ENCODE results near the gene C17orf75. TPM values are rescaled to one million over a fixed set of nuclear protein-coding genes. Genes with fewer than 3 reads are reported as not detected.

The C17orf75 gene
- total RNA-seq, 2 experiments from 2014 or later: 66.1 to 70.9 TPM

GRCh38 chr17:32349503-32349853, 7.5 kb upstream of the C17orf75 start:
- DNase-seq (ENCODE audit: low spot score): no peak
- H3K79me2 ChIP-seq (ENCODE audit: insufficient read depth, low read depth, low read length): peaks cover 55% of the 10 kb centered on the region
- ChIA-PET POLR2A (interaction anchor here (0.9 kb wide), 1 partner anchor 16 kb away, joined by 3 read pairs; no protein-coding TSS in a partner anchor), CTCF (ENCODE audit: unreplicated experiment) (no interaction called here)
- H3K4me2 ChIP-seq (ENCODE audit: low read length): peak overlapping the region; percentile 86
- peak overlapping the region; percentile 98 for H3K4me3 ChIP-seq (ENCODE audit: low read depth, low read length, poor library complexity, severe bottlenecking)
- no peaks in the 10 kb centered on the region for H3K9me3 ChIP-seq (ENCODE audit: low read length)
- H4K20me1 ChIP-seq (ENCODE audit: insufficient read depth, low read length): peaks cover 29% of the 10 kb centered on the region
- no peak for TF ChIP-seq CTCF (conservative IDR thresholded peaks at IDR 0.05; ENCODE audit: low read length)
- H3K27ac ChIP-seq (ENCODE audit: low read depth, low read length, poor library complexity, severe bottlenecking): peak overlapping the region; percentile 87
- H3K36me3 ChIP-seq (ENCODE audit: insufficient read depth, low read length): peaks cover 41% of the 10 kb centered on the region
- H3K9me2 ChIP-seq (ENCODE audit: insufficient read depth, low read length): no peaks in the 10 kb centered on the region
- peak overlapping the region; percentile 63; the same call in 1 of the 2 replicates for H2AFZ ChIP-seq (ENCODE audit: low read length)
- H3K4me1 ChIP-seq (ENCODE audit: insufficient read depth, low read length, poor library complexity, severe bottlenecking): peaks cover 33% of the 10 kb centered on the region
- intact Hi-C loops (cut with micrococcal nuclease; ENCODE audit: unreplicated experiment): no loop called here
- BruUV-seq (replicated peaks): TSS peak; percentile 98

DNA sequence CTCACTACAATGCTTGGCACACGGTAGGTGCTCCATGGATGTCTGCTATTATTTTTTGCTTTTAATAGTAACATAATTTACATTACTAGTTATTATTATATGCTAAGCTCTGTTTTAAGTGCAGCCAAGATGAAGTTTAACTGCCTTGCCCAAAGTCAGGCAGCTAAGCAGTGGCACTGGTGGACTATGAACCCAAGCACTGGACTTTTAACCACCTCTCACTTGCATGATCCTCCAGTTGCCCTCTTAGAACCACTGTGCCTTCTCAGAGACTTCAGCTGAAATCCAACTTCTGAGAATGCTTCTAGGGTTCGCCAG, 6.5 kb upstream of the C17orf75 start:
- Histone ChIP-seq H3K36me3 (ENCODE audit: insufficient read depth, low read length) (peaks cover 32% of the 10 kb centered on the region), H3K27ac (ENCODE audit: low read depth, low read length, poor library complexity, severe bottlenecking) (no peak overlapping the region), H3K4me3 (ENCODE audit: low read depth, low read length, poor library complexity, severe bottlenecking) (no peak overlapping the region), H3K9me3 (ENCODE audit: low read length) (no peaks in the 10 kb centered on the region), H3K79me2 (ENCODE audit: insufficient read depth, low read depth, low read length) (peaks cover 44% of the 10 kb centered on the region), H3K4me1 (ENCODE audit: insufficient read depth, low read length, poor library complexity, severe bottlenecking) (peaks cover 29% of the 10 kb centered on the region), H3K4me2 (ENCODE audit: low read length) (peak overlapping the region; percentile 86), H4K20me1 (ENCODE audit: insufficient read depth, low read length) (peaks cover 26% of the 10 kb centered on the region), H2AFZ (ENCODE audit: low read length) (no peak overlapping the region), H3K9me2 (ENCODE audit: insufficient read depth, low read length) (no peaks in the 10 kb centered on the region)
- intact Hi-C loops (cut with micrococcal nuclease; ENCODE audit: unreplicated experiment): no loop called here
- CTCF ChIA-PET (ENCODE audit: unreplicated experiment): no interaction called here
- POLR2A ChIA-PET: interaction anchor here (0.7 to 1.0 kb wide), 4 partner anchors 9 to 524 kb away, joined by 3 to 4 read pairs (median 3); no protein-coding TSS in a partner anchor
- no TSS peak for BruUV-seq (replicated peaks)
- TF ChIP-seq EZH2phosphoT487 (IDR thresholded peaks at IDR 0.05; ENCODE audit: borderline replicate concordance, low read depth, low read length): no peak
- no peak for TF ChIP-seq CTCF (conservative IDR thresholded peaks at IDR 0.05; ENCODE audit: low read length)
- DNase-seq (ENCODE audit: low spot score): no peak

- intact Hi-C loops (cut with micrococcal nuclease; ENCODE audit: unreplicated experiment): no loop called here
- H3K4me2 ChIP-seq (ENCODE audit: low read length): no peak overlapping the region
- H3K4me3 ChIP-seq (ENCODE audit: low read depth, low read length, poor library complexity, severe bottlenecking): no peak overlapping the region
- no TSS peak for BruUV-seq (replicated peaks)
- no peaks in the 10 kb centered on the region for H3K9me2 ChIP-seq (ENCODE audit: insufficient read depth, low read length)
- H3K4me1 ChIP-seq (ENCODE audit: insufficient read depth, low read length, poor library complexity, severe bottlenecking): peaks cover 18% of the 10 kb centered on the region
- peaks cover 9% of the 10 kb centered on the region; the same call in 1 of the 2 replicates for H3K36me3 ChIP-seq (ENCODE audit: insufficient read depth, low read length)
- peaks cover 6% of the 10 kb centered on the region for H4K20me1 ChIP-seq (ENCODE audit: insufficient read depth, low read length)
- DNase-seq (ENCODE audit: low spot score): no peak
- no peak overlapping the region for H3K27ac ChIP-seq (ENCODE audit: low read depth, low read length, poor library complexity, severe bottlenecking)
- CTCF ChIA-PET (ENCODE audit: unreplicated experiment): no interaction called here
- H3K79me2 ChIP-seq (ENCODE audit: insufficient read depth, low read depth, low read length): peaks cover 26% of the 10 kb centered on the region
- POLR2A ChIA-PET: interaction anchor here (1.0 kb wide), 1 partner anchor 17 kb away, joined by 3 read pairs; no protein-coding TSS in a partner anchor
- no peak overlapping the region for H2AFZ ChIP-seq (ENCODE audit: low read length)
- TF ChIP-seq EZH2phosphoT487 (IDR thresholded peaks at IDR 0.05; ENCODE audit: borderline replicate concordance, low read depth, low read length) (no peak), CTCF (conservative IDR thresholded peaks at IDR 0.05; ENCODE audit: low read length) (no peak)
- H3K9me3 ChIP-seq (ENCODE audit: low read length): no peaks in the 10 kb centered on the region
Measured at GRCh38 chr17:32345951-32346600, 4.1 kb upstream of the C17orf75 start.
